ENCODE results near the gene C5. TPM values are rescaled to one million over a fixed set of nuclear protein-coding genes. Genes with fewer than 3 reads are reported as not detected.

Gene C5
- total RNA-seq, 2 experiments from 2014 or later, result 2.5 to 2.7 TPM

GRCh38 chr9:120922404-120923195, 127.5 kb downstream of the C5 start:
- Mint-ChIP-seq H3K4me3 (peak overlapping the region; percentile 80), H3K27me3 (no peaks in the 10 kb centered on the region), H3K27ac (peak overlapping the region; percentile 97), H3K9me3 (no peaks in the 10 kb centered on the region), H3K4me1 (ENCODE audit: low read depth) (peaks cover 59% of the 10 kb centered on the region), H3K36me3 (peaks cover 83% of the 10 kb centered on the region)
- intact Hi-C loops (cut with micrococcal nuclease), result loop anchor here (10.0 kb wide), 1 partner anchor 432 kb away; no protein-coding TSS in a partner anchor
- POLR2A ChIA-PET, result interaction anchor here (0.5 to 11.5 kb wide), 12 partner anchors 11 to 193 kb away, joined by 3 to 237 read pairs (median 8); partner anchors contain the start of genes FBXW2 and PSMD5
- CTCF ChIA-PET, result interaction anchor here (0.7 to 8.8 kb wide), 5 partner anchors 9 to 167 kb away, joined by 3 to 76 read pairs (median 3); no protein-coding TSS in a partner anchor
- peak; percentile 9 for DNase-seq

- intact Hi-C loops (cut with micrococcal nuclease), result loop anchor here (1.0 to 10.0 kb wide), 2 partner anchors 10 to 433 kb away; no protein-coding TSS in a partner anchor
- peak; percentile 57 for DNase-seq
- Mint-ChIP-seq H3K27ac (peak overlapping the region; percentile 97), H3K4me3 (peak overlapping the region; percentile 80), H3K36me3 (peaks cover 91% of the 10 kb centered on the region), H3K9me3 (no peaks in the 10 kb centered on the region), H3K4me1 (ENCODE audit: low read depth) (peaks cover 59% of the 10 kb centered on the region), H3K27me3 (no peaks in the 10 kb centered on the region)
- ChIA-PET POLR2A (interaction anchor here (0.8 to 11.5 kb wide), 11 partner anchors 12 to 128 kb away, joined by 3 to 237 read pairs (median 9); partner anchors contain the start of genes FBXW2 and PSMD5), CTCF (interaction anchor here (0.6 to 8.8 kb wide), 7 partner anchors 13 to 166 kb away, joined by 3 to 76 read pairs (median 5); no protein-coding TSS in a partner anchor)
Observed at GRCh38 chr9:120921661-120922181, 128.4 kb downstream of the C5 start.

GRCh38 chr9:120920806-120921178, 129.3 kb downstream of the C5 start:
- Mint-ChIP-seq H3K9me3 (no peaks in the 10 kb centered on the region), H3K36me3 (peaks cover 95% of the 10 kb centered on the region), H3K4me3 (peak overlapping the region; percentile 80), H3K27me3 (no peaks in the 10 kb centered on the region), H3K27ac (peak overlapping the region; percentile 97), H3K4me1 (ENCODE audit: low read depth) (peaks cover 63% of the 10 kb centered on the region)
- intact Hi-C loops (cut with micrococcal nuclease), result loop anchor here (1.0 to 10.0 kb wide), 2 partner anchors 11 to 434 kb away; no protein-coding TSS in a partner anchor
- ChIA-PET CTCF (interaction anchor here (0.9 to 8.8 kb wide), 6 partner anchors 15 to 166 kb away, joined by 3 to 76 read pairs (median 4); no protein-coding TSS in a partner anchor), POLR2A (interaction anchor here (0.8 to 11.5 kb wide), 11 partner anchors 11 to 200 kb away, joined by 3 to 237 read pairs (median 4); partner anchors contain the start of gene FBXW2)
- peak; percentile 71 for DNase-seq

- peak; percentile 36 for DNase-seq
- Mint-ChIP-seq H3K9me3 (no peaks in the 10 kb centered on the region), H3K4me1 (ENCODE audit: low read depth) (peaks cover 63% of the 10 kb centered on the region), H3K36me3 (peaks cover 88% of the 10 kb centered on the region), H3K27ac (peak overlapping the region; percentile 97), H3K4me3 (peak overlapping the region; percentile 80), H3K27me3 (no peaks in the 10 kb centered on the region)
- CTCF ChIA-PET, result interaction anchor here (0.9 to 8.8 kb wide), 9 partner anchors 15 to 166 kb away, joined by 3 to 76 read pairs (median 4); no protein-coding TSS in a partner anchor
- intact Hi-C loops (cut with micrococcal nuclease), result loop anchor here (10.0 kb wide), 1 partner anchor 435 kb away; no protein-coding TSS in a partner anchor
- POLR2A ChIA-PET, result interaction anchor here (0.8 to 11.5 kb wide), 8 partner anchors 11 to 201 kb away, joined by 3 to 237 read pairs (median 4); no protein-coding TSS in a partner anchor
Observed at GRCh38 chr9:120919843-120920805, 130.0 kb downstream of the C5 start.

- Mint-ChIP-seq H3K9me3 (no peaks in the 10 kb centered on the region), H3K4me1 (ENCODE audit: low read depth) (peaks cover 69% of the 10 kb centered on the region), H3K27me3 (no peaks in the 10 kb centered on the region), H3K4me3 (peak overlapping the region; percentile 80), H3K27ac (peak overlapping the region; percentile 97), H3K36me3 (peaks cover 88% of the 10 kb centered on the region)
- DNase-seq, result no peak
- intact Hi-C loops (cut with micrococcal nuclease), result no loop called here
- POLR2A ChIA-PET, result interaction anchor here (0.8 to 11.5 kb wide), 3 partner anchors 10 to 73 kb away, joined by 3 to 237 read pairs (median 124); no protein-coding TSS in a partner anchor
- CTCF ChIA-PET, result interaction anchor here (1.0 to 8.8 kb wide), 6 partner anchors 16 to 165 kb away, joined by 3 to 76 read pairs (median 4); no protein-coding TSS in a partner anchor
Observed at GRCh38 chr9:120918931-120919842, 130.9 kb downstream of the C5 start.

GRCh38 chr9:120917929-120918762, 131.9 kb downstream of the C5 start:
- Mint-ChIP-seq H3K27me3 (no peaks in the 10 kb centered on the region), H3K4me1 (ENCODE audit: low read depth) (peaks cover 80% of the 10 kb centered on the region), H3K9me3 (no peaks in the 10 kb centered on the region), H3K27ac (peak overlapping the region; percentile 97), H3K4me3 (peak overlapping the region; percentile 80), H3K36me3 (peaks cover 86% of the 10 kb centered on the region)
- CTCF ChIA-PET, result interaction anchor here (2.2 kb wide), 1 partner anchor 18 kb away, joined by 12 read pairs; no protein-coding TSS in a partner anchor
- DNase-seq, result peak; percentile 14
- intact Hi-C loops (cut with micrococcal nuclease), result no loop called here
- POLR2A ChIA-PET, result interaction anchor here (1.2 to 18.2 kb wide), 3 partner anchors 7 to 16 kb away, joined by 4 to 237 read pairs (median 14); partner anchors contain the start of gene TRAF1

- Mint-ChIP-seq H3K27ac (peak overlapping the region; percentile 79), H3K27me3 (no peaks in the 10 kb centered on the region), H3K9me3 (no peaks in the 10 kb centered on the region), H3K4me1 (ENCODE audit: low read depth) (peaks cover 86% of the 10 kb centered on the region), H3K4me3 (peak overlapping the region; percentile 51), H3K36me3 (peaks cover 86% of the 10 kb centered on the region)
- peak; percentile 8 for DNase-seq
- intact Hi-C loops (cut with micrococcal nuclease), result loop anchor here (1.0 kb wide), 2 partner anchors 9 to 19 kb away; partner anchors contain the start of gene TRAF1
- CTCF ChIA-PET, result interaction anchor here (0.9 to 2.2 kb wide), 7 partner anchors 11 to 49 kb away, joined by 3 to 12 read pairs (median 4); no protein-coding TSS in a partner anchor
- POLR2A ChIA-PET, result interaction anchor here (0.9 to 18.2 kb wide), 5 partner anchors 8 to 157 kb away, joined by 3 to 237 read pairs (median 4); partner anchors contain the start of genes CNTRL and TRAF1
Observed at GRCh38 chr9:120916991-120917880, 132.8 kb downstream of the C5 start.

GRCh38 chr9:120916588-120916987, 133.5 kb downstream of the C5 start:
- peak overlapping the region; percentile 51 for H3K4me3 Mint-ChIP-seq
- no peaks in the 10 kb centered on the region for H3K9me3 Mint-ChIP-seq
- no peaks in the 10 kb centered on the region for H3K27me3 Mint-ChIP-seq
- CTCF ChIA-PET, result interaction anchor here (0.9 to 2.2 kb wide), 8 partner anchors 10 to 72 kb away, joined by 3 to 12 read pairs (median 4); no protein-coding TSS in a partner anchor
- H3K27ac Mint-ChIP-seq, result peak overlapping the region; percentile 79
- H3K4me1 Mint-ChIP-seq (ENCODE audit: low read depth), result peaks cover 87% of the 10 kb centered on the region
- H3K36me3 Mint-ChIP-seq, result peaks cover 86% of the 10 kb centered on the region
- POLR2A ChIA-PET, result interaction anchor here (0.7 to 18.2 kb wide), 10 partner anchors 8 to 158 kb away, joined by 3 to 237 read pairs (median 4); partner anchors contain the start of genes CNTRL, FBXW2 and TRAF1
- no peak for DNase-seq
- intact Hi-C loops (cut with micrococcal nuclease), result loop anchor here (1.0 kb wide), 2 partner anchors 10 to 20 kb away; partner anchors contain the start of gene TRAF1
